VCaP (cell line): Measurements from ENCODE around the gene PSTPIP1.
A peak's percentile ranks its signal among the peaks of the same experiment; 100 is the strongest.

Experiments
- H3K27ac ChIP-seq: fragments of 450-650 bp; 2 replicates; pipeline ENCODE4 v1.5.1; 2017
- TF ChIP-seq, protein P1 (sequence below): fragments of 450-650 bp; conservative IDR thresholded peaks from 2 replicates; pipeline ENCODE4 v1.5.1; 2017; ENCODE audit warnings: mild to moderate bottlenecking, moderate library complexity

The PSTPIP1 gene

DNA sequence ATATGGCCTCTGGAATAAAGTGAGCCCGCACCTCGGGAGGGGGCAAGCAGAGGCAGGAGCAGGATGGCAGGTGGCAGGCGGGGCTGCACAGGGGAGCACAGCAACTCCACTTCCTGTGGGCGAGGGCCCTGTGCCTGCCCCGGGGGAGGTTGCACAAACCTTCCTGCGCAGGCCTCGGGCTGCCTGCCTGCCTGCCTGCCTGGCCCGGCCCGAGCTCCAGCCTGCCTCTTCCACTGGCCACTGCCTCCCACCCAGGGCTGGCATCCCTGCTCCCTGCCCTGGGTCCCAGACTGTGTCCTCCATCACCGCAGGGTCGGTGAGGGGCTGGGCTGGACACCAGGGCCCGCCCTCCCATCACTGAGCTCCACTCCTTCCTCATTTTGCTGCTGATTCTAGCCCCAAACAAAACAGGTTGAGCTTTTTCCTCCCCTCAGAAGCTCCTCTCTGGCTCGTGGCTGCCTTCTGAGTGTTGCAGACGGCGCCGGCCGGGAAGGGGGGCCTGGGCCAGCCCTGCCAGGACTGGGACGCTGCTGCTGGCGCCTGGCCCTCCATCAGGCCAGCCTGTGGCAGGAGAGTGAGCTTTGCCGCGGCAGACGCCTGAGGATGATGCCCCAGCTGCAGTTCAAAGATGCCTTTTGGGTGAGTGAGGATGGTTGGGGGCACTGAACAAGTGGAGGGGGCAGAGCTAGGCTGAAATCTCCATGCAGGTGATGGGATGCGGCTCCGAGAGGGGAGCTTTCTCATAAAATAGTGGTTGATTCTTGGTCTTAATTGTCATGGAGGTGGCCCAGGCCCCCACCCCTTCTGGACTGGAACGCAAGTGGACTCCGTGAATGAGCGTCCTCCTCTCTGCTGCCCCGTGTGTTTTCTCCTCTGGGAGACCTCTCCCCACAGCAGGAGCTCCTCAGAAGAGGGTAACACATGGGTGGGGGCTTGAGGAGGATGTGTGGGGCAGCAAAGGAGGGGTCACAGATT, at the start of gene PSTPIP1:
Gene PSTPIP1, plus strand, starts transcription at position 156 of the 975 bp plus-strand sequence. Its CDS starts 448 bp downstream, at position 604.
- no peak within 1 kb of the TSS for H3K27ac ChIP-seq
- TF ChIP-seq, protein P1, sequence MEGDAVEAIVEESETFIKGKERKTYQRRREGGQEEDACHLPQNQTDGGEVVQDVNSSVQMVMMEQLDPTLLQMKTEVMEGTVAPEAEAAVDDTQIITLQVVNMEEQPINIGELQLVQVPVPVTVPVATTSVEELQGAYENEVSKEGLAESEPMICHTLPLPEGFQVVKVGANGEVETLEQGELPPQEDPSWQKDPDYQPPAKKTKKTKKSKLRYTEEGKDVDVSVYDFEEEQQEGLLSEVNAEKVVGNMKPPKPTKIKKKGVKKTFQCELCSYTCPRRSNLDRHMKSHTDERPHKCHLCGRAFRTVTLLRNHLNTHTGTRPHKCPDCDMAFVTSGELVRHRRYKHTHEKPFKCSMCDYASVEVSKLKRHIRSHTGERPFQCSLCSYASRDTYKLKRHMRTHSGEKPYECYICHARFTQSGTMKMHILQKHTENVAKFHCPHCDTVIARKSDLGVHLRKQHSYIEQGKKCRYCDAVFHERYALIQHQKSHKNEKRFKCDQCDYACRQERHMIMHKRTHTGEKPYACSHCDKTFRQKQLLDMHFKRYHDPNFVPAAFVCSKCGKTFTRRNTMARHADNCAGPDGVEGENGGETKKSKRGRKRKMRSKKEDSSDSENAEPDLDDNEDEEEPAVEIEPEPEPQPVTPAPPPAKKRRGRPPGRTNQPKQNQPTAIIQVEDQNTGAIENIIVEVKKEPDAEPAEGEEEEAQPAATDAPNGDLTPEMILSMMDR = no peak

DNA sequence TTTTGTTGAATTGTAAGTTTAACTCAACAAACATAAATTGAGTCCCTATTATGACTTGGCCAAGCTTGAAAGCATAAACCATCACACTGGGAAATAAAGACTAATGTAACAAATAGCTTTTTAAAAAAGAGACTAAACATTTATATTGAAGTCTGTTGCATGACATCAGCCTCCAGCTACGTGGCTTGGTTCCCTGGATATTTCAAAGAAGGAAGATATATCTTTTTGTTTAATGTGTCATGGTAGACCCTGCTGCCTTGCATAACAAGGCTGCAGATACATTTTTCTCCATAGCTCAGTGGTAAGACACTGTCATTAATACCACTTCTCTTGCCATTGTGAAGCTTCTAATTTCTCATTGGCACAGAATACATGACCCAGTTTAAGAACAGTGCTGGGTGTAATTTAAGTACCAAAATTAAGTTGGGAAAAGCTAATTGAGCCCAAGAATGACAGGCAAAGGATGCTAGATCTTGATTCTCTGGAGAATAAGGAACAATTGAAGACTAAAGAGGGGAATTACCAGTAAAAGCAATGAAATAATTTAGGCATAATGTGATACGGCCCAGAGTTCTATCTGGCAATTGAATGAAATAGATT, 49.3 kb upstream of the PSTPIP1 start:
- TF ChIP-seq, protein P1 = no peak
- no peak overlapping the region for H3K27ac ChIP-seq

DNA sequence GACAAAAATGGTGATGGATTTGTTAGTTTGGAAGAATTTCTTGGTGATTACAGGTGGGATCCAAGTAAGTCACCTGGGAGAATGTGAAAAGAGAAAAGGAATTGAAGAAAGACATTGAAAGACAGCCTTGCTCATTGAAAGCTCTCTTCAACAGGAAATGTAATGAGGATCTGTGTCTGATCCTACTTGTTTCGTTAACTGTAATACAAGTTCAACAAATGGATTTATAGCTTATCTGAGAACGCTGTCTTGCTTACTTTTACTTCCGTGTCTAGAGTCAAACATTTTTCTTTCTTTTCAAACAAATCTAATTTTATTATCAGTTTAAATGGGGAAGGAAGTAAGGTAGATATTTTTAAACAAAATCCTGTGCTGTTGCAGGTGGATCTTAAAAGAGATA, 47.5 kb upstream of the PSTPIP1 start:
- peak overlapping the region; percentile 34 for H3K27ac ChIP-seq
- TF ChIP-seq, protein P1 = no peak

DNA sequence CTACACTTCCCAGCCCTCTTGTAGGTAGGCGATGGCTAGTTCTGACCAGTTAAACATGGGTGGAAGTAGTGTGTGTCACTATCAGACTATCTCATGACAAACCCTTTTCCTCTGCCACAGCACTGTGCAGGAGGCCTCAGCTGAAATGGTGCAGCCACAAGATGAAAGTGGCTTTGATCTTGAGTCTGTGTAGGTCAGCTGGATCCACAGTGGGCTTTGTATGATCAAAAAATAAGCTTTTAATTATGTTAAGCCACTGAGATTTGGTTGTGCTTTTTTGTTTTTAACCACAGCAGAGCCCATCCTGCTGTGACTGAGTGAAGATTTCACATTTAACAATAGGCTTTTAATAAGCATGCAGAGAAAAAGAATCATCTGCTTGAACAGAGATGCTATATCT, 43.7 kb upstream of the PSTPIP1 start:
- TF ChIP-seq, protein P1 = no peak
- peak overlapping the region; percentile 43; the same call in 1 of the 2 replicates for H3K27ac ChIP-seq

DNA sequence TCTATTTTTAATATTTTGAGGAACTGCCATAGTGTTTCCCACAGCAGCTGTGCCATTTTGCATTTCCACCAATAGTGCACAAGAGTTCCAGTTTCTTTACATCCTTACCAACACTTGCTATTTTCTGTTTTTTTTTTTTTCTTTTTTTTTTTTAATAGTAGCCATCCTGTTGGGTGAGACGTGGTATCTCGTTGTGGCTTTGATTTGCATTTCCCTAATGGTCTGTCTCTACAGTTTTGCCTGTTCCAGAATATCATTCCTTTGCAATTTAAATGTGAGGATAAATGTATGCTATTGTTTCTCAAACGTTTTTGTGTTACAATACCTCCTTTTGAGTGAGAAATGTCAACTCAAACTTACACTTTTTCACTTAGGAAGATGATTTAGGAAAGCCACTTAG, 41.0 kb upstream of the PSTPIP1 start:
- TF ChIP-seq, protein P1 = no peak
- peak overlapping the region; percentile 82 for H3K27ac ChIP-seq

DNA sequence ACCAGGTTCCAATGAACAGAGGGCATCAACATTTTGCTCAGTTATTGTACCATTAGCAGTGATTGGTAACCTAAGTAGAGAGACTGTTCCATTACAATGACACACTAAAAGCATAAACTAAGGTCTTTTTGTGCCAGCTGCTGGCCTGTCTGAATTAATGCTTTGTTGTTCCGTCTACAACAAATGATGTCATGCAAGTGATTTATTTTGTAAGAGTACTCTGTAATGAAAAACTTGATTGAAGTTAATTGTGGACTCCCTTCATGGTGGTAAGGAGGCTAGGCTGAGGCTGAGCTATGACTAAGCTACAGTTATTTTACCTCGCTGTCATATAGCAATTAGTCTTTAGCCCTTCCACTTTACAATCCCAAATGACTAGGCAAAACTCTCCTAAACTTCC, 40.2 kb upstream of the PSTPIP1 start:
- peak overlapping the region; percentile 82 for H3K27ac ChIP-seq
- TF ChIP-seq, protein P1 = no peak

DNA sequence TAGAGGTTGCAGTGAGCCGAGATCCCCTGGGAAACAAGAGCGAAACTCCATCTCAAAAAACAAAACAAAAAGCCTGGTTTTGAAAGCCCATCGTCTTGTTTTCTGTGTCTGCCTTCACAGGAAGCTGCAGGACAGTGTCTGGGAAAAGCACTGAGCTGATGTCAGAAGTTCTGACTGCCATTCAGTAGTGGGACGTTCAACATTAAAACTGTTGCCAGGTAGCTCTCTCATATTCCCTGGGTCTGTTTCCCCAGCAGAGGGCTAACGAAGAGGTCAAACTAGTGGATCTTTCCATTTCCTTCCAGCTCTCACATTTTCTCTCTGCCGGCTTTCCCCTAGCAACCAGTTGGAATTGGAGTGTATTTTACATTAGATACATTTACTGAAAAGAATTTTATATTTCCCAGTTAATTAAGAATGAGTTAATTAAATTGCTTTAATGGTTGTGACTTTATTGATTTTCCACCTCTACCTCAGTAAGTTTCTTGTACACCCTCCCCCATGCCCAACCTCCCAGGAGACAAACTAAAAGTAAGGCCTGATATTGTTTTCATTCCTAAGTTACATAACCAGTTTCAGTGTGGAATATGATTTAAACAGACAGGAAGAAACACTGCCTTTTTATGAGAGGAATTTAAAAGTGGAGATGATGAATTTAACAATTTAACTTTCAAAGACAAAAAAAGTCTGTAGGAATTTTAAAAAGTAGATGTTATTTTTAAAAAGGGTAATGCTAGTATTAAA, 33.5 kb upstream of the PSTPIP1 start:
- H3K27ac ChIP-seq = peak overlapping the region; percentile 80
- TF ChIP-seq, protein P1 = peak; percentile 54
